ENCODE measurements around the gene UBE2R2.
"Not testable (repeated sequence)": the region's sequence is repeated elsewhere in the genome, so short reads cannot be mapped to it uniquely, and the experiment has no call there.

The UBE2R2 gene

DNA sequence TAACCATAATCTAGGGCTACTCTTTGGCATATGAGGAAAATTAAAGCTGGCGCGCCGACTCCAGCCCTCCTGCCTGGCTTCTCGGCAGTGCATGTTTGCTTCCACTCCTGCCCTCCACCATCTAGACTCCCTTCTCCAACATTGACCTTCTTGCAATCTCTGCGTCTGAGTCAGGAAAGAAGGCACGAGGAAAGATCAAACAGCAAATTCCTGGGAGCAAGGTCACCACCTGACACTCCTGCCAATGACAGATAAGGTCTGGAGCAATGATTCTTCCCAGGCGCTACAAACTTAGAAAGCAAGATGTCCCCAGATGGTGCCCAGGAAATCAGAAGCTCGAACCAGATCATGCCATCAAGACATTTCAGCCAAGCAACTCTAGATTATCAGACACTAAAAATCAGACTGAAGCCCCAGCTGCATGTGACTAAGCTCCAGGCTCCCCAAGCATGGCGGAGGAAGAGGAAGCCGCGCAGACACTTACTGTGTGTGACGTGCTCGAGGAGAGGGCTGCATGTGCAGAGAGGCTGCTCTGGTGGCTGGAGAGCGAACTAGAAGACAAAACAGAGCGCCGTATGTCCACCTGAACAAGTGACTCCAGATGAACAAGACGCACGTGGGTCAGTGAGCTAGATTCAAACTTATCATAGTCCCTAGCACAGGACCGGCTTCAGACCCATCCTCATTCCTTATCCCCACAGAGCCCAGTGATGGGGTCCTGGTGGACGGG is 115.3 kb downstream of the UBE2R2 start:
- DNase-seq, result no peak

DNA sequence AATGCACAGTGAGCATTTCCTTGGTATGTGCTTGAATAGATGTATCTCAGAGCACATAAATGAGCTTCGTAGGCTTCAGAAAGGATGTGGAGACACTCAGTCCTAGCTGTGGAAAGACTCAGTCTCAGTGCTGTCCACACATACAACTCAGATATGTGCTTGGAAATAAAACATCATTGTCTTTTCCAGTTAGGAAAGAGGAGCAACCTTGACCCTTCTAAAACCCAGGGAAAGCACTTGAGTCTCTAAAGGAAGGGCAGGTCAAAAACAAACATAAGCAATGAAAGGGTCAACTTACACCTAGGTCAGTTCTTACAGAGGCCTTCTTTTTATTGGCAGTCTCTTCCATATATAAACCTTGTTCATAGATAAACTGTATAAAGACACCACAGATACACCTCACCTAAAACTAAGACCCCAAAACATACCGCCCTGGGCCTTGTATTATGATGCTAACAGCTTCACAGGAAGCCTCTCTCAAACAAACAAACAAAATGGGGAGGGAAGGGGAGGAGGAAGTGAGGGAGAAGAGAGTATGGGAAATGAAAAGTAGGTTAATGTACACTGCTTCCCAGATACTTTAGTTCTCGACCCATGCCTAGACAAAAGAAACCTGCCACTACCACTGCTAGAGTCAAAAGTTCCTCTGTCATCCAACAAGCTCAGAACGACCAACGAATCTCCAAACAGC is 117.4 kb downstream of the UBE2R2 start:
- no peak for DNase-seq

DNA sequence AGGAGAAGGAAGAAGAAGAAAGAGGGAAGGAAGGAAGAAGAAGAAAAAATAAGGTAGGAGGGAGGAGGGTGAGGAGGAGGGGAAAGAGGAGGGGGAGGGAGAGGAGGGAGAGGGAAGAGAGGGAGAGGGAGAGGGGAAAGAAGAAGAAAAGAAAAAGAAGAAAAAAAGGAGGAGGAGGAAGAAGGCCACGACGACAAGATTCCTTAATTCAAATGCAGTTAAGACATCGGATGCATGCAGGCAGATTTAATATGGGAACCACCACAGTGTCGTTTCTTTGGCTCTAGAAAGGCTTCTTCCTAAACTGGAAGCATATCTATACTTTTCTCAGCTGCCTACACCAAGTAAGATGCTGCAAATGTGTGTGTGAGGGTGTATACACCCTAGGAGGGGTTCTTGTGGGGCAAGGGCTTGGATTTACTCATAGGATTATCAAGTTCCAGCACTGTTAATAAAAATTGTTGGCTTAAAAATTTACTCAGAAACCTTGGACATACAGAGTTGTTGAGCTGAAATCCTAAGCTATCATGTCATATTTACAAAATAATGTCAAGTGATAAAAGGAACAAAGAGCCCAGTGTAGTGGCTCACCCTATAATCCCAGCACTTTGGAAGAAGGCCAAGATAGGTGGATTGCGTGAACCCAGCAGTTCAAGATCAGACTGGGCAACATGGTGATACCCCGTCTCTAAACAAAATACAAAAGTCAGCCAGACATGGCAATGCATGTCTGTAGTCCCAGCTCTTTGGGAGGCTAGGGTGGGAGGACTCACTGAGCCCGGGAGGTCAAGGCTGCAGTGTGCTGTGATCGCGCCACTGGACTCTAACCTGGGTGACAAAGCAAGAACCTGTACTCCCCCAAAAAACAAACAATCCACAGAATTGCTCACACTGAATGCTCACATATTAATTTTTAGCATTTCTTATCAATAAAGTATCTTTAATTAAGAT is 123.2 kb downstream of the UBE2R2 start:
- no peak for DNase-seq

DNA sequence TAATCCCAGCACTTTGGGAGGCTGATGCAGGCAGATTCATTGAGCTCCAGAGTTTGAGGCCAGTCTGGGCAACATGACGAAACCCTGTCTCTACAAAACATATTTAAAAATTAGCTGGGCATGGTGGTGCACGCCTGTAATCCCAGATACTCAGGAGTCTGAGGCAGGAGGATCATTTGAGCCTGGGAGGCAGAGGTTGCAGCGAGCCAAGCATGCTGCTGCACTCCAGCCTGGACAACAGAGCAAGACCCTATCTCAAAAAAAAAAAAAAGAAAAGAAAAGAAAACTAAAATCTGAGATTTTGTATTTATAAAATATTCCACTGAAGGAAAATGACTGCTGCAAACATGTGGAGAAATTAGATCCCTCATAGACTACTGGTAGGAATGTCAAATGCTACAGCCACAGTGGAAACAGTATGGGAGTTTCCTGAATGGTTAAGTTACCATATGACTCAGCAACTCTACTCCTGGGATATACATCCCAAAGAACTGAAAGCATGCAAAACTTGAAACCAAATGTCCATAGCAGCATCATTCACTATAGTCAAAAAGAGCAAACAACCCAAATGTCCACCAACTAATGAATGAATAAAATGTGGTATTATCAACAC is 125.6 kb downstream of the UBE2R2 start:
- DNase-seq, result no peak

DNA sequence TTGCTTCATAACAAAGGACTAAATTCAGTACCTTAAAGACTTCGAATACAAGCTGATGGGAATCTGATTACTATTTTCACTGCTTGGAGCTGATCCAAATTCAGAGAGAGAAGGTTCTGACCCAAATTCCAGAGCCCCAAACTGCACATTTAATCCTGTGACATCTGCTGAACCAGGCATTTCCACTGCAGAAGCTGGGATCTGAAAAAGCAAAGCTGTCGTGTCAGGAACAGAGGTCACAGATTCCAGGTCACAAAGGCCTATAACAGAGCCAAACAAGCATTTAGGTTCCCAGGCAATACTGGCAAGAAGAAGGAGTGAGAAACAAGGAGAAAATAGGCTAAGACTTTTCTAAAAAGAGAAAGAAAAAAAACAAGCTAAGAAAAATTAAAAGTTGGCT is 126.4 kb downstream of the UBE2R2 start:
- DNase-seq, result no peak

DNA sequence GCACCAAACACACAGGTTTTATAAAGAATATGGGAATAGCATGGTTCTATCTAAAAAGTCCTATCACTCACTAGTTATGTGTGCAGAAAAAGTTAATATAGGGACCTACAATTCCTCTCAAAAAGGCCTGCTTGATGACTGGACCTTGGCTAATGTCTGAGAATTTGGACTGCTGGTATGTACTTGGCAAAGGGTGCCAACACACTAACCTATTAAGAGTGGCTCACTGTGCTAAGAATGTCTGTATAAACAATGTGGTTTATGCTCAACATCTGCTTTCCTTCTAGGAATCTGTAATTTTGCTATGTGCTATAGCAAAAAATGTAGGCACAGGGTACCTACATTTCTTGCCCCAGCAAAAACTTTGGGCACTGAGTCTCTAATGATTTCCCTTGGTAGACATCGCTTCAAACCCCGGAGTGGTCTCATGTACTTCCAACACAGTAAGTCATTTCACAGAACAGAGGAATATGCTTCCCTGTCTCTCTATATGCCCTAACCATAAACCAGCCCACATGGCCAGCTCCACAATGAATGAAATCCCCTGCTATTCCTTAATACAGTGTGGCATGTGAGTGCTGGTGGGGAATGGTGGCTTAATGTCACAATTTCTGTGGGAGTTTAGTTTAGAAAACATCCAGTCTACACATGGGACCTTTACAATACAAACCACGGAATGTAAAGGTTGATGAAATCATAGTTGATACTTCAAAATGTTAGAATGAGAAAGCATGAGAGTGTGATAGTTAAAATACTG is 130.0 kb downstream of the UBE2R2 start:
- DNase-seq, result no peak

DNA sequence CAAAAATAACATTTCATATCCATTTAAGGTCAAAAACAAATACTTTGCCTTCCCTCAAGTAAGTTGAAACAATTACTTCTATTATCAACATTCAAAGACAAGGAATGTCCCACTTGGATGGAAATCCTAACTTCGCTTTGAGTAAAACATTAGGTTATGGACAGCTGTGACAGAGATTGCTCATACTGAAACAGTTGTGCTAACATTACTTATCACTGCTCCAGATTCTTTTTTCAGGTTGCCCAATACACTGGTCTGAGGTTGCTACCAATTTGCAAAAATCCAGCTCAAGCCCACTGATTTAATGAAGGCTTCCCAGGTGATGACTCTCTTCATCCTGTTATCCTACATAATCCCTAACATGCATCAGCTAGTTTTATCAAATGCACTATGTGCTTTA is 133.4 kb downstream of the UBE2R2 start:
- DNase-seq, result no peak

DNA sequence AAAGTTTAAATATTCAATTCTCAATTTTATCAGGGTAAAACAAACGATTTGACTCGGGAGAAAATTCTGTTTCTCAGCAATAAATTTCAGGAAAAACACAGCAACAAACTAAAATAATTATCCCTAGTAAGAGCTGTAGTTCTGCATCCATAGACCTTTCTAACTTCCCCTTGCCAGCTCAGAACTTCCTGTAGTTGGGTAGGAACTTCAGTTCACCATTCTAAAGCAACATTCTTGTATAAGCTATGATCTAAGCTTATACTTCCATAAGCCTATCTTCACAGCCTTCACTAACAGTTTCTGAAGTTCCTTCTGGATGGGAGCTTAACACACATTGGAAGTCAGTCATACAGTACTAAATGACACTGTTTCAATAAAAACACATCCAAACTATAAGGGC is 135.1 kb downstream of the UBE2R2 start:
- no peak for DNase-seq

DNA sequence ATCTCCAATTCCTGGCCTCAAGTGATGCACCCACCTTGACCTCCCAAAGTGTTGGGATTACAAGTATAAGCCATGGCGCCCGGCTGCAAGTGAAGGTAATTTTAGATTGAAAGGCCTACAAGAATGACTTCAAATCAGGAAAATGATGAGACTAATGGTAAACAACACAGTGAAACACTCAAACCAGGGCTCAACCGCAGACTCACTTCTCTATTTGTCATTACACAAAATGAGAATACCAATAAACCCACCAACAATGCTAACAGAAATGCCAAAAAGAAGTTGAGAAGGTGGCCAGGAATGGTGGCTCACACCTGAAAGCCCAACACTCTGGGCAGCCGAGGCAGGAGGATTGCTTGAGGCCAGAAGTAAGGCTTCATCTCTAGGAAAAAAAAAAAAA is 139.6 kb downstream of the UBE2R2 start:
- no peak for DNase-seq

DNA sequence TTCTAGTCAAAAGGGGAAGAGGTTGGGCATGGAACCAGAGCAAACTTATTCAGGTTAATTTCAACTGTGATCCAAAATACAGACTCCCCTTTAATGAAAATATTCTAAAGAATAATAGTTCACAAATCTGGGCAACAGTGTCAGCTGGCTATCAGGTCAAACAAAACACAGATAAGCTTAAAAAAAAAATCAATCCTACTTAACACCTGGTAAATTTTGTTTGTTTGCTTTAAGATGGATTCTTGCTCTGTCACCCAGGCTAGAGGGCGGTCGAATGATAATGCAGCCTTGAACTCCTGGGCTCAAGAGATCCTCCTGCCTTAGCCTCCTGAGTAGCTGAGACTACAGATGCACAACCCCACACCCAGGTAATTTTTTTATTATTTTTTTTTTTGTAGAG is 142.8 kb downstream of the UBE2R2 start:
- no peak for DNase-seq

DNA sequence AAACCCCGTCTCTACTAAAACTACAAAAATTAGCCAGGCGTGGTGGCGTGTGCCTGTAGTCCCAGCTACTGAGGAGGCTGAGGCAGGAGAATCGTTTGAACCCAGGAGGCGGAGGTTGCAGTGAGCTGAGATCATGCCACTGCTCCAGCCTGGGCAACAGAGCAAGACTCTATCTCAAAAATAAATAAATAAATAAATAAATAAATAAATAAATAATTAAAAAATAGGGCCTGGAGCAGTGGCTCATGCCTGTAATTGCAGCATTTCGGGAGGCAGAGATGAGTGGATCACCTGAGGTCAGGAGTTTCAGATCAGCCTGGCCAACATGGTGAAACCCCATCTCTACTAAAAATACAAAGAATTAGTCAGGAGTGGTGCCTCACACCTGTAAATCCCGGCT is 145.5 kb downstream of the UBE2R2 start:
- DNase-seq, result not testable (repeated sequence)

DNA sequence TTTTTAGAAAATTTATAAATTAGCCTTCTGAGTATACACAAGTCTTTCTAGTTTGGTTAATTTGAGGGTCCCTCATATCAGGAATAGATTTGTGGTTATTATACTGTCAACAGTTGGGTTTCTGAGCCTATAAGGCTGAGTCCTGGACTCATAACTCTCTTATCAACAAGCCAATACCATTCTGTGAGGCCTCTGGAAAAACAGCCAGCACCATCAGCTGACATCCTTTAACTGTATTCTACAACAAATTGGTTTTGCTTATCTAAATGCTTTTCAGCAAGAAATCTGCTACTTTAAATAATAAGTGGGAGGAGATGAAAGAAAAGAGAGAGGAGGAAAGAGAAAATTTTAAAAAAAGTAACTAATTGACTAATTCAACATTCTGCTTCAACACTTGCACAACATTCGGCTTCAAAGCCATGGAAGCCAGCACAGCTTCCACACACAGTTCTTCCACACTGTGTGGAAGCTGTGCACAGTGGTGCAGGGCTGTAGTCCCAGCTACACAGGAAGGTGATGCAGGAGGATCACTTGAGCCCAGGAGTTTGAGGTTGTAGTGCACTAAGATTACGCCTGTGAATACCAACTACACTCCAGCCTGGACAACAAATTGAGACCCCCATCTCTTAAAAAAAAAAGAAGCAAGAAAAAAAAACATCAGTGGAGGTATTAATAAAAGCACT is 147.3 kb downstream of the UBE2R2 start:
- DNase-seq, result no peak
